PC-9 (cell line): ENCODE results near the gene ACTL7A.

Source experiments
- CTCF ChIP-seq: fragments of 200-600 bp; sonication (generic); conservative IDR thresholded peaks from 2 replicates; pipeline ENCODE4 v1.6.1; 2017; ENCODE audit warnings: mixed run types, antibody characterized with exemption, mild to moderate bottlenecking, moderate library complexity
- EZH2 ChIP-seq: fragments of 200-600 bp; sonication (generic); IDR thresholded peaks from 2 replicates; pipeline ENCODE4 v1.8.0; 2017; ENCODE audit warnings: antibody characterized with exemption, low read depth

DNA sequence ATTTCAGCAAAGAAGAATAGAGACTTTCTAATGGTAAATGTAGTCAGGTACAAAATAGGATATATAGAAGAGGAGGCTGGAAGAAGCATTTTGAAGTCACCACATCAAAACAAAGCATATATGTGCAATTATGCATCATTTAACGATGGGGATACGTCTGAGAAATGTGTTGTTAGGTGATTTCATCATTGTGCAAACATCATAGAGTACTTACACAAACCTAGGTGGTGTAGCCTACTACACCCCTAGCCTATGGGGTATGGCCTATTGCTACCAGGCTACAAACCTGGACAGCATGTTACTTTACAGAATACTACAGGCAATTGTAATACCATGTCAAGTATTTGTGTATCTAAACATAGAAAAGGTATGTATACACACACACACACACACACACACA lies 43.4 kb downstream of the ACTL7A start:
- TF ChIP-seq CTCF (no peak), EZH2 (no peak)
